Esophagus muscularis mucosa (tissue), 4 donors: ENCODE measurements around the gene MGLL. TPM values are rescaled to one million over a fixed set of nuclear protein-coding genes. Genes with fewer than 3 reads are reported as not detected.
A peak's percentile ranks its signal among the peaks of the same experiment; 100 is the strongest.

Experiments used
- DNase-seq: peaks from one replicate; pipeline ENCODE4 v3.0.0-alpha.2; 2017; ENCODE audit errors: extremely low spot score
- H3K27ac ChIP-seq, 4 donors: fragments of 200-600 bp; sonication (generic); replicated peaks in 1 of 4; 1 replicate in 3 of 4; 2 replicates in 1 of 4; pipeline ENCODE4 v1.5.1; 2016 to 2019; ENCODE audit warnings: mild to moderate bottlenecking in 1 of 4
- H3K27me3 ChIP-seq, 4 donors: fragments of 200-600 bp; sonication (generic); one replicate each; pipeline versions ENCODE4 v1.5.1 to v1.6.0; 2016 to 2019
- H3K36me3 ChIP-seq, 4 donors: fragments of 200-600 bp; sonication (generic); one replicate each; pipeline ENCODE4 v1.5.1; 2016 to 2019
- H3K4me1 ChIP-seq, 4 donors: fragments of 200-600 bp; sonication (generic); one replicate each; pipeline ENCODE4 v1.5.1; 2016 to 2019
- H3K4me3 ChIP-seq, 4 donors: fragments of 200-600 bp; sonication (generic); 1 replicate in 2 of 4; 2 replicates in 2 of 4; pipeline ENCODE4 v1.5.1; 2016 to 2019; ENCODE audit warnings: mild to moderate bottlenecking in 4 of 4, moderate library complexity in 1 of 4
- H3K9me3 ChIP-seq, 4 donors: fragments of 200-600 bp; sonication (generic); 1 replicate in 3 of 4; 2 replicates in 1 of 4; pipeline ENCODE4 v1.5.1; 2016 to 2019
- EP300 ChIP-seq: sonication (generic); formaldehyde crosslinking; IDR thresholded peaks from one replicate; pipeline ENCODE4 v1.6.1; 2017; ENCODE audit warnings: antibody characterized with exemption
- POLR2A ChIP-seq: fragments of 450-650 bp; IDR thresholded peaks from one replicate; pipeline ENCODE4 v1.6.1; 2017; ENCODE audit warnings: antibody characterized with exemption, moderate library complexity, mild to moderate bottlenecking, low read depth
- POLR2AphosphoS5 ChIP-seq, 2 donors: sonication (generic); formaldehyde crosslinking; IDR thresholded peaks; one replicate each; pipeline ENCODE4 v1.6.1; 2017; ENCODE audit warnings: antibody characterized with exemption in 2 of 2
- WGBS: methylation state at CpG from one replicate; pipeline ENCODE4 v1.1.5; 2018; 5-methylcytosine and 5-hydroxymethylcytosine counted together
- intact Hi-C: fragments of 100-400 bp; cut with DNase I; formaldehyde crosslinking; loops from one replicate; pipeline ENCODE4 v1.15.1; 2023
- total RNA-seq, 4 donors: library from RNA; depleted of rRNA; stranded (reverse); fragments of >200 nt; gene quantifications; one replicate each; pipeline versions ENCODE4 v1.1.0 to v1.2.1, GENCODE V29; 2016
- TF ChIP-seq, protein P1 (sequence below), 3 experiments: fragments of 200-600 bp in 2 of 3; fragments of 450-650 bp in 1 of 3; sonication (generic) in 2 of 3; IDR thresholded peaks; one replicate each; pipeline ENCODE4 v1.5.1; 2017 to 2019; ENCODE audit warnings: antibody characterized with exemption in 3 of 3, mild to moderate bottlenecking in 2 of 3, moderate library complexity in 1 of 3

MGLL gene
- total RNA-seq, 4 donors from 2014 or later, result 56.5 to 155 (median 80.7) TPM

DNA sequence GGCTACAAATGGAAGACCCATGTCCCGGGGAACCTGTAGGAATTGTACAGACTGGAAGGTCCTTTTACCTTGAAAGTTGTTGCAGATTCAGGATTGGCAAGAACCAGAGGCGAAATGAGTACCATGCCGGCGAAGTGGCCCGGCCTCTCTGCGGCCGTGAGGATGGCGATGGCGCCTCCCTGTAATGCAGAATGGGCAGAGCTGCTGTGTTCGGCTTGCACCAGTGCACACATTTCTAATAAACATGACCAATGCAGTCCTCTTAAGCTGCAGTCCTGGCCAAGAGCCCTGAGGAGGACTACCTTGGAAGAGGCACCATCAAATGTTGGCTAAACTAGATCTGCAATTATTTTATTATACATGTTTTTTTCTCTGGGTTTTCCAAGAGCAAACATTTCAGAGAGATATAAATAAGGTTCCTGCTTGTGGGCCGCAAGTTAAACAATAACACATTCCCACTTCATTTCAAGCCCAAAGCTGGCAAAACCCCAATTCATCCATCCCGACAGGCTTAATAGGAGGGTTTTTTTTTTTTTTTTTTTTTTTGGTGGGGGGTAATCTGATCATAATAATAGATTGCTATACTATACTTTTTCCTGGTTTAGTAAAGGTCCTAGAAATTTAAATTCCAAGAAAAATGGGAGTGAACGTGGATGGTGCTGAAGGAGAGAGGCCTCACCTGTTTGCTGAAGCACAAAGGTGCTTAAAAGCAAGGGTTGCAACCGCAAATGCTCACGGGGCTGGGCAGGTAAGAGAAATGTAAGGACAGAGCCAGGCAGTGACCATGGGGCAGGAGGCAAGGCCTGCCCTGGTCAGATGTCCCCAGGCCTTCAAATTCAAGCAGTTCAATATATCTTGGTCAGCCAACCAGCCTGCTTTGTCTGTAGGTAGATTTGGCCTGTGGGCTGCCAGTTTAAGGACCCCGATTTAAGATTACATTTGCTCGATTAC lies 101.1 kb downstream of the MGLL start:
- TF ChIP-seq, protein P1, sequence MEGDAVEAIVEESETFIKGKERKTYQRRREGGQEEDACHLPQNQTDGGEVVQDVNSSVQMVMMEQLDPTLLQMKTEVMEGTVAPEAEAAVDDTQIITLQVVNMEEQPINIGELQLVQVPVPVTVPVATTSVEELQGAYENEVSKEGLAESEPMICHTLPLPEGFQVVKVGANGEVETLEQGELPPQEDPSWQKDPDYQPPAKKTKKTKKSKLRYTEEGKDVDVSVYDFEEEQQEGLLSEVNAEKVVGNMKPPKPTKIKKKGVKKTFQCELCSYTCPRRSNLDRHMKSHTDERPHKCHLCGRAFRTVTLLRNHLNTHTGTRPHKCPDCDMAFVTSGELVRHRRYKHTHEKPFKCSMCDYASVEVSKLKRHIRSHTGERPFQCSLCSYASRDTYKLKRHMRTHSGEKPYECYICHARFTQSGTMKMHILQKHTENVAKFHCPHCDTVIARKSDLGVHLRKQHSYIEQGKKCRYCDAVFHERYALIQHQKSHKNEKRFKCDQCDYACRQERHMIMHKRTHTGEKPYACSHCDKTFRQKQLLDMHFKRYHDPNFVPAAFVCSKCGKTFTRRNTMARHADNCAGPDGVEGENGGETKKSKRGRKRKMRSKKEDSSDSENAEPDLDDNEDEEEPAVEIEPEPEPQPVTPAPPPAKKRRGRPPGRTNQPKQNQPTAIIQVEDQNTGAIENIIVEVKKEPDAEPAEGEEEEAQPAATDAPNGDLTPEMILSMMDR (IDR thresholded peaks at IDR 0.05), result no peak
- TF ChIP-seq POLR2AphosphoS5 (IDR thresholded peaks at IDR 0.05) (no peak), POLR2A (no peak), EP300 (no peak)
- peak overlapping the region in 3 of 4 donors; percentile 56 to 75 (median 70) for H3K27ac ChIP-seq
- peaks cover 0 to 59% (median 23%) of the 10 kb centered on the region in 4 donors for H3K36me3 ChIP-seq
- intact Hi-C loops, result no loop called here
- DNase-seq, result no peak
- 80% methylated on average over 16 of the region's 17 CpGs for WGBS
- no peak overlapping the region for H3K4me3 ChIP-seq
- H3K4me1 ChIP-seq, result peaks cover 24 to 60% (median 43%) of the 10 kb centered on the region in 4 donors
- no peaks in the 10 kb centered on the region for H3K9me3 ChIP-seq
- H3K27me3 ChIP-seq, result no peaks in the 10 kb centered on the region

DNA sequence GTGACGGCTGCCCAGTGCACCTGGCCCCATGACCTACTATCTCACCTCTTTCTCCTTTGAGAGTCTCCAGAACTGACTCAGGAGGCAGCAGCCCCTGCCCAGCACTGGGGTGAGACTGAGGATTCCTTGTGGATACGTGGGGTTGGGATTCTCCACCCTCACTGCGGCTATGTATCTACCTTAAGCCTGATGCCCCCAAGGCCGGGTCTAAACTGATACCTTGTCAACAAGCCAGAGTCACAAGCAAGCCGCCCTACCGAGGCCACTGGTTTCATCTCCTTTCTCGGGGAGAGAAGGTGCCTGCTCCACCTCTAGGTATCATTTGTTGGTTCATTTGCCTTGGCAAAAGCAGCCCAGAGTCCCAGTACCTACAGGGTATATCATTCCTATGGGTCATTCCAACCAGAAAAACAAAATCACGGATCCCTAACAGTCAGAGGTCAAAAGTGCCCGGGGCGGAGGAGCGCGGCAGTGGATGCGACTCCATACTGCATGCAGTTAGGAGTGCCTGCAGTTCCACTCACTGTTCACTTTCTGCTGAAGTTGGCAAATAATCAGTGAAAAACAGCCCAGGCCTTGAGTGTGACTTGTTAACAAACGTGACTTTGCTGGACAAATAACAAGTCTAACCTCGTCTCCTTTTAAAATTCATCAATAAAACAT lies 102.0 kb downstream of the MGLL start:
- no peak overlapping the region for H3K27ac ChIP-seq
- H3K9me3 ChIP-seq, result no peaks in the 10 kb centered on the region
- intact Hi-C loops, result no loop called here
- whole genome bisulfite sequencing, result 93% methylated on average over 12 of the region's 15 CpGs
- no peak overlapping the region for H3K4me3 ChIP-seq
- TF ChIP-seq POLR2A, result no peak
- TF ChIP-seq, protein P1 (IDR thresholded peaks at IDR 0.05), result no peak
- TF ChIP-seq POLR2AphosphoS5 (IDR thresholded peaks at IDR 0.05), result no peak
- no peak for TF ChIP-seq EP300
- peaks cover 24 to 68% (median 49%) of the 10 kb centered on the region in 4 donors for H3K4me1 ChIP-seq
- no peaks in the 10 kb centered on the region for H3K27me3 ChIP-seq
- no peak for DNase-seq
- peaks cover 0 to 60% (median 29%) of the 10 kb centered on the region in 4 donors for H3K36me3 ChIP-seq

DNA sequence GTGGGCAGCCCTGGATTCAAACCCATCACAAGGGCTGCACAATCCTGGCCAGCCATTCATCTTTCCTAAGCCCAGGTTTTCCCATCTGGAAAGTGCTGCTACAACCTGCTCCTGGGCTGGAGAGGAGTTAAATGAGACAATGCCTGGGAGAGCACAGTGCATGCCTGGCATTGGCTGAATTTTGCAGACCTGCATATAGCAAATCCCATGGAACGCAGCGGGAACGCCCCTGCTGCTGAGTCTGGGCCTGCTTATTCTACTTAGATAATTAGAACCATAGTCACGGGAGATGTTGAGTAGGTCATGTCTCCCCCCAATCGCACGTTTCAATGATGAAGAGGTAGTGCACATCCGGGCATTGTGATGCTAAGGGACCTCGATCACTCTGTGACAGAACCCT lies 102.9 kb downstream of the MGLL start:
- no peaks in the 10 kb centered on the region for H3K9me3 ChIP-seq
- TF ChIP-seq EP300, result no peak
- 85% methylated on average over 8 of the region's 8 CpGs for WGBS
- no peak overlapping the region for H3K27ac ChIP-seq
- no peak overlapping the region for H3K4me3 ChIP-seq
- intact Hi-C loops, result no loop called here
- DNase-seq, result no peak
- H3K27me3 ChIP-seq, result no peaks in the 10 kb centered on the region
- peaks cover 0 to 55% (median 31%) of the 10 kb centered on the region in 4 donors for H3K36me3 ChIP-seq
- peaks cover 31 to 69% (median 57%) of the 10 kb centered on the region in 4 donors for H3K4me1 ChIP-seq

DNA sequence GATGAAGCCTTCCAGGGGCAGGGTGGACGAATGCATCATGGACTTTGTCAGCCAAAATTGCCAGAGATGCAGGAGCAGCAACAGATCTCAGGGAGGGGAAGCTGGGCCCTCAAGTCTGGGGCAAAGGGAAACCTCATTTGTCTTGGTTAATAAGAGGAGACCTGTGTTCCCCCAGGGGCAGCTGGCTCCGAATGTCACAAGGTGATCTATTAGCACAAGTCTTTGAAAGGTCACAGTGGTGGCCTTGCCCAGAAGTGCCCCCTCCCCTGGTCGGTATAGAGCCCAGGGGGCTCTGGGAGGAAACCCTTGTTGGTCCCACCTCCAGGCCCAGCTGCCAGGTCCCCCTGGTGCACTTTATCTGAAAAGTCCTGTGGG lies 103.4 kb downstream of the MGLL start:
- intact Hi-C loops, result no loop called here
- 60% methylated on average over 3 of the region's 3 CpGs for WGBS
- Histone ChIP-seq H3K27me3 (no peaks in the 10 kb centered on the region), H3K27ac (no peak overlapping the region), H3K36me3 (peaks cover 0 to 56% (median 31%) of the 10 kb centered on the region in 4 donors), H3K9me3 (no peaks in the 10 kb centered on the region), H3K4me1 (peaks cover 35 to 74% (median 60%) of the 10 kb centered on the region in 4 donors), H3K4me3 (no peak overlapping the region)
- TF ChIP-seq POLR2AphosphoS5 (IDR thresholded peaks at IDR 0.05), result no peak
- no peak for DNase-seq

DNA sequence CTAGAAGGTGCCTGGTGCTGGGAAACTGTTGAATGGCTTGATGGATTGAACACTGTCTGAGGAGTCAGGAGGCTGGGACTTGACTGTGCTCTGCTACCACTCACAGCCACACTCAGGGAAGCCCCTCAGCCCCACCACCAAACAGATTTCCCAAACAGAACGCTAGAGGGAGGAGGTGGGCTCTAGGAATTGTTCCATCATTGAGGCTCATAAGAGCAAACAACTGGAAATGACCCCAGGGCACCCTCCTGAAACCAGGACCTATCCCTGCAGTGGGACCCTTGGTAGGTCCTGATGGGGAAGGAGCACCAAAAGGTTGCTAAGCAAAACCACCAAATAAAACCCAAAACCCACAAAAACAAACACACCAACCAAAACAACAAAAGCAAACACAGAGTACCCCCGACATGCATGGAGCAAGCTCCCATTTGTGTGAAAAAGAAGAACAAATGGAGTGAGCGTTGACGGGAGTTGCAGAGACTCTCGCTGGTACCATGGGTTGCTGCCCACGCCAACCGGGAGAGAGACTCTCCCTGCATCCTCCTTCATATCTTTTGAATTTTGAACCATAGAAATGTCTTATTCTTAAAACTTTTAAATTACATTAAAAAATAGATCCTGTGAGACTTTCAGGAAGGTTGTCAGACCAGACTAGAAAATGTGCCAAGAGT lies 103.9 kb downstream of the MGLL start:
- no peak for TF ChIP-seq EP300
- TF ChIP-seq POLR2AphosphoS5 (IDR thresholded peaks at IDR 0.05), result no peak
- WGBS, result 87% methylated on average over 7 of the region's 7 CpGs
- Histone ChIP-seq H3K27me3 (no peaks in the 10 kb centered on the region), H3K27ac (peak overlapping the region in 1 of 4 donors; percentile 44), H3K4me1 (peaks cover 35 to 75% (median 63%) of the 10 kb centered on the region in 4 donors), H3K9me3 (no peaks in the 10 kb centered on the region), H3K4me3 (no peak overlapping the region), H3K36me3 (peaks cover 0 to 56% (median 31%) of the 10 kb centered on the region in 4 donors)
- no peak for DNase-seq
- intact Hi-C loops, result no loop called here
